GM18951 (cell line): ENCODE results near the gene DHRS2.
"Not testable (repeated sequence)": the region's sequence is repeated elsewhere in the genome, so short reads cannot be mapped to it uniquely, and the experiment has no call there.

Experiments used
- POLR2A ChIP-seq: IDR thresholded peaks from 4 replicates; pipeline ENCODE4 v1.6.1; 2011; ENCODE audit warnings: mild to moderate bottlenecking; ENCODE audit not compliant: insufficient read length, insufficient read depth; ENCODE audit errors: extremely low read depth
- in situ Hi-C: fragments of 300-500 bp; cut with MboI; formaldehyde crosslinking; loops from one replicate; pipeline ENCODE4 v1.12.0; 2022; ENCODE audit warnings: low sequenced_read_pairs, mixed read lengths, inconsistent platforms; ENCODE audit not compliant: unreplicated experiment

The DHRS2 gene

GRCh38 chr14:23636317-23637211 lies at the start of gene DHRS2:
DHRS2 (plus strand) TSS chr14:23636364; CDS start chr14:23638865, 2,501 bp downstream.
- in situ Hi-C loops = no loop called here
- no peak for TF ChIP-seq POLR2A

- no peak for TF ChIP-seq POLR2A
- in situ Hi-C loops = no loop called here
These were observed 47.1 kb upstream of the DHRS2 start for GRCh38 chr14:23588884-23589598.

GRCh38 chr14:23589606-23590005 lies 46.6 kb upstream of the DHRS2 start:
- in situ Hi-C loops = no loop called here
- no peak for TF ChIP-seq POLR2A

GRCh38 chr14:23590198-23590597 lies 46.0 kb upstream of the DHRS2 start:
- TF ChIP-seq POLR2A = no peak

GRCh38 chr14:23594191-23594590 lies 42.0 kb upstream of the DHRS2 start:
- in situ Hi-C loops = not testable (repeated sequence)

More at GRCh38 chr14:23590198-23590597, 46.0 kb upstream of the DHRS2 start:
- in situ Hi-C loops = no loop called here

- no peak for TF ChIP-seq POLR2A
- in situ Hi-C loops = no loop called here
These were observed 35.8 kb upstream of the DHRS2 start for GRCh38 chr14:23600322-23600707.

- in situ Hi-C loops = no loop called here
- TF ChIP-seq POLR2A = no peak
These were observed 35.4 kb upstream of the DHRS2 start for GRCh38 chr14:23600806-23601205.

- no peak for TF ChIP-seq POLR2A
- in situ Hi-C loops = no loop called here
These were observed 34.7 kb upstream of the DHRS2 start for GRCh38 chr14:23601424-23601823.

GRCh38 chr14:23601845-23602180 lies 34.4 kb upstream of the DHRS2 start:
- no peak for TF ChIP-seq POLR2A

GRCh38 chr14:23602181-23603095 lies 33.7 kb upstream of the DHRS2 start:
- TF ChIP-seq POLR2A = no peak
- in situ Hi-C loops = no loop called here

More at GRCh38 chr14:23601845-23602180, 34.4 kb upstream of the DHRS2 start:
- in situ Hi-C loops = no loop called here

GRCh38 chr14:23603103-23603502 lies 33.1 kb upstream of the DHRS2 start:
- in situ Hi-C loops = no loop called here
- TF ChIP-seq POLR2A = no peak

GRCh38 chr14:23604148-23604547 lies 32.0 kb upstream of the DHRS2 start:
- in situ Hi-C loops = no loop called here

GRCh38 chr14:23604675-23605170 lies 31.4 kb upstream of the DHRS2 start:
- TF ChIP-seq POLR2A = no peak
- in situ Hi-C loops = no loop called here

More at GRCh38 chr14:23604148-23604547, 32.0 kb upstream of the DHRS2 start:
- TF ChIP-seq POLR2A = no peak
